ENCODE results near the gene PIEZO2. TPM values are rescaled to one million over a fixed set of nuclear protein-coding genes. Genes with fewer than 3 reads are reported as not detected.

Gene PIEZO2
- total RNA-seq, 1 experiment from 2014 or later: 10.7 TPM

DNA sequence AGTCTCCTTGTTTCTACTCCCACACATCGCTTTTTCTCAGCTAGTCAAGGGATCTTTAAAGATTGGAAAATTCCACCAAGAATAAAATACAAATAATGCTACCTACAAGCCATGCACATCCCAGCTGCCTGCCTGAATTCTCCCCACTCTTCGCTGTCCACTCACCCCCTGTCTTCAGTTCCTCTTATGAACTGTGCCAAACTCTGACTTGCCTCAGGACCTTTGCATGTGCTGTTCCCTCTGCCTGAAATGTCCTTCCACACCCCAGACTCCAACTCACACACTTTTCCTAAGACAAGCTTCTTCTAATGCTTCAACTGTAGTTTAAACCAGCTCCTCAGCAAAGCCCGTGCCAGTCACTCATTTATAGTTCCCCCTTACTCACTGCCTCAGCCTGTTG is 363.6 kb downstream of the PIEZO2 start:
- Mint-ChIP-seq H3K9me3 (no peaks in the 10 kb centered on the region), H3K4me1 (no peaks in the 10 kb centered on the region), H3K36me3 (no peaks in the 10 kb centered on the region), H3K27ac (no peak overlapping the region), H3K27me3 (ENCODE audit: low read depth) (no peaks in the 10 kb centered on the region), H3K4me3 (no peak overlapping the region)
- ATAC-seq (no peak), DNase-seq (ENCODE audit: low spot score) (no peak)
- ChIA-PET CTCF (interaction anchor here (1.1 to 1.6 kb wide), 3 partner anchors 9 to 525 kb away, joined by 4 read pairs; no protein-coding TSS in a partner anchor), POLR2A (no interaction called here)
- TF ChIP-seq, protein P1, sequence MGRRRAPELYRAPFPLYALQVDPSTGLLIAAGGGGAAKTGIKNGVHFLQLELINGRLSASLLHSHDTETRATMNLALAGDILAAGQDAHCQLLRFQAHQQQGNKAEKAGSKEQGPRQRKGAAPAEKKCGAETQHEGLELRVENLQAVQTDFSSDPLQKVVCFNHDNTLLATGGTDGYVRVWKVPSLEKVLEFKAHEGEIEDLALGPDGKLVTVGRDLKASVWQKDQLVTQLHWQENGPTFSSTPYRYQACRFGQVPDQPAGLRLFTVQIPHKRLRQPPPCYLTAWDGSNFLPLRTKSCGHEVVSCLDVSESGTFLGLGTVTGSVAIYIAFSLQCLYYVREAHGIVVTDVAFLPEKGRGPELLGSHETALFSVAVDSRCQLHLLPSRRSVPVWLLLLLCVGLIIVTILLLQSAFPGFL (CRISPR knock-in tag; IDR thresholded peaks at IDR 0.05; ENCODE audit: borderline replicate concordance): no peak
- no peak for TF ChIP-seq ETV6 (CRISPR knock-in tag; IDR thresholded peaks at IDR 0.05)
- TF ChIP-seq NFATC4 (CRISPR knock-in tag; IDR thresholded peaks at IDR 0.05): no peak
- TF ChIP-seq ATF1 (CRISPR knock-in tag; IDR thresholded peaks at IDR 0.05): no peak
- TF ChIP-seq, protein P2, sequence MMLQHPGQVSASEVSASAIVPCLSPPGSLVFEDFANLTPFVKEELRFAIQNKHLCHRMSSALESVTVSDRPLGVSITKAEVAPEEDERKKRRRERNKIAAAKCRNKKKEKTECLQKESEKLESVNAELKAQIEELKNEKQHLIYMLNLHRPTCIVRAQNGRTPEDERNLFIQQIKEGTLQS (CRISPR knock-in tag; conservative IDR thresholded peaks at IDR 0.05): no peak
- TF ChIP-seq, protein P3, sequence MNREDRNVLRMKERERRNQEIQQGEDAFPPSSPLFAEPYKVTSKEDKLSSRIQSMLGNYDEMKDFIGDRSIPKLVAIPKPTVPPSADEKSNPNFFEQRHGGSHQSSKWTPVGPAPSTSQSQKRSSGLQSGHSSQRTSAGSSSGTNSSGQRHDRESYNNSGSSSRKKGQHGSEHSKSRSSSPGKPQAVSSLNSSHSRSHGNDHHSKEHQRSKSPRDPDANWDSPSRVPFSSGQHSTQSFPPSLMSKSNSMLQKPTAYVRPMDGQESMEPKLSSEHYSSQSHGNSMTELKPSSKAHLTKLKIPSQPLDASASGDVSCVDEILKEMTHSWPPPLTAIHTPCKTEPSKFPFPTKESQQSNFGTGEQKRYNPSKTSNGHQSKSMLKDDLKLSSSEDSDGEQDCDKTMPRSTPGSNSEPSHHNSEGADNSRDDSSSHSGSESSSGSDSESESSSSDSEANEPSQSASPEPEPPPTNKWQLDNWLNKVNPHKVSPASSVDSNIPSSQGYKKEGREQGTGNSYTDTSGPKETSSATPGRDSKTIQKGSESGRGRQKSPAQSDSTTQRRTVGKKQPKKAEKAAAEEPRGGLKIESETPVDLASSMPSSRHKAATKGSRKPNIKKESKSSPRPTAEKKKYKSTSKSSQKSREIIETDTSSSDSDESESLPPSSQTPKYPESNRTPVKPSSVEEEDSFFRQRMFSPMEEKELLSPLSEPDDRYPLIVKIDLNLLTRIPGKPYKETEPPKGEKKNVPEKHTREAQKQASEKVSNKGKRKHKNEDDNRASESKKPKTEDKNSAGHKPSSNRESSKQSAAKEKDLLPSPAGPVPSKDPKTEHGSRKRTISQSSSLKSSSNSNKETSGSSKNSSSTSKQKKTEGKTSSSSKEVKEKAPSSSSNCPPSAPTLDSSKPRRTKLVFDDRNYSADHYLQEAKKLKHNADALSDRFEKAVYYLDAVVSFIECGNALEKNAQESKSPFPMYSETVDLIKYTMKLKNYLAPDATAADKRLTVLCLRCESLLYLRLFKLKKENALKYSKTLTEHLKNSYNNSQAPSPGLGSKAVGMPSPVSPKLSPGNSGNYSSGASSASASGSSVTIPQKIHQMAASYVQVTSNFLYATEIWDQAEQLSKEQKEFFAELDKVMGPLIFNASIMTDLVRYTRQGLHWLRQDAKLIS (CRISPR knock-in tag; IDR thresholded peaks at IDR 0.05; ENCODE audit: borderline replicate concordance): no peak
- TF ChIP-seq, protein P4, sequence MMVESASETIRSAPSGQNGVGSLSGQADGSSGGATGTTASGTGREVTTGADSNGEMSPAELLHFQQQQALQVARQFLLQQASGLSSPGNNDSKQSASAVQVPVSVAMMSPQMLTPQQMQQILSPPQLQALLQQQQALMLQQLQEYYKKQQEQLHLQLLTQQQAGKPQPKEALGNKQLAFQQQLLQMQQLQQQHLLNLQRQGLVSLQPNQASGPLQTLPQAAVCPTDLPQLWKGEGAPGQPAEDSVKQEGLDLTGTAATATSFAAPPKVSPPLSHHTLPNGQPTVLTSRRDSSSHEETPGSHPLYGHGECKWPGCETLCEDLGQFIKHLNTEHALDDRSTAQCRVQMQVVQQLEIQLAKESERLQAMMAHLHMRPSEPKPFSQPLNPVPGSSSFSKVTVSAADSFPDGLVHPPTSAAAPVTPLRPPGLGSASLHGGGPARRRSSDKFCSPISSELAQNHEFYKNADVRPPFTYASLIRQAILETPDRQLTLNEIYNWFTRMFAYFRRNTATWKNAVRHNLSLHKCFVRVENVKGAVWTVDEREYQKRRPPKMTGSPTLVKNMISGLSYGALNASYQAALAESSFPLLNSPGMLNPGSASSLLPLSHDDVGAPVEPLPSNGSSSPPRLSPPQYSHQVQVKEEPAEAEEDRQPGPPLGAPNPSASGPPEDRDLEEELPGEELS (CRISPR knock-in tag; IDR thresholded peaks at IDR 0.05): no peak
- TF ChIP-seq ZNF416 (CRISPR knock-in tag; IDR thresholded peaks at IDR 0.05): no peak
- TF ChIP-seq, protein P5, sequence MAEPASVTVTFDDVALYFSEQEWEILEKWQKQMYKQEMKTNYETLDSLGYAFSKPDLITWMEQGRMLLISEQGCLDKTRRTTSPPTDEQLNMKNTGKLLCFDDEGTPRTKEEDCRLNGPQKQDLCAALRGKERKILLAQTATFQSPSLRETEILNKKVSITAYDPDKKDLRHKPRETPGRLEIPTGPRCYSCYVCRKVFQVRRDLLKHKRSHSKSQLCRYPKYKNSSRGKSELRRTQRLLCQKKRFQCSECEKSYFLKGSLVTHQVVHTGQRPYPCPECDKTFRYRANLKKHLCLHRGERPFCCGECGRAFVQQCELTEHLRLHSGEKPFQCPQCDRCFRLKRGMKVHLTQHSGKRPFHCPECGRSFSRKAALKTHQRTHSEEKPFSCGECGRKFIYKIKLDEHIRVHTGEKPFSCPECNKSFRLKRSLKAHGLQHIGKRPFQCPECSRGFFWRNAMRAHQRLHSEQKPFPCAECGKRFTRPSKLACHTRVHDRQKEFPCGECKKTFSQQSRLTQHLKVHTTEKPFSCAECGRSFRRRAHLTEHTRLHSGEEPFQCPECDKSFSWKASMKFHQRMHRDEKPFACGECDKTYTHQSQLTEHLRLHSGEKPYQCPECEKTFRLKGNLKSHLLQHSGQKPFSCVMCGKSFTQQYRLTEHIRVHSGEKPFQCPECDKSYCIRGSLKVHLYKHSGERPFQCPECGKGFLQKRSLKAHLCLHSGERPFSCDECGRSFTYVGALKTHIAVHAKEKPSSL (CRISPR knock-in tag; conservative IDR thresholded peaks at IDR 0.05): no peak
- TF ChIP-seq TCF7 (CRISPR knock-in tag; IDR thresholded peaks at IDR 0.05; ENCODE audit: low read depth): no peak
- no peak for TF ChIP-seq GTF2I (CRISPR knock-in tag; conservative IDR thresholded peaks at IDR 0.05)
- TF ChIP-seq, protein P6, sequence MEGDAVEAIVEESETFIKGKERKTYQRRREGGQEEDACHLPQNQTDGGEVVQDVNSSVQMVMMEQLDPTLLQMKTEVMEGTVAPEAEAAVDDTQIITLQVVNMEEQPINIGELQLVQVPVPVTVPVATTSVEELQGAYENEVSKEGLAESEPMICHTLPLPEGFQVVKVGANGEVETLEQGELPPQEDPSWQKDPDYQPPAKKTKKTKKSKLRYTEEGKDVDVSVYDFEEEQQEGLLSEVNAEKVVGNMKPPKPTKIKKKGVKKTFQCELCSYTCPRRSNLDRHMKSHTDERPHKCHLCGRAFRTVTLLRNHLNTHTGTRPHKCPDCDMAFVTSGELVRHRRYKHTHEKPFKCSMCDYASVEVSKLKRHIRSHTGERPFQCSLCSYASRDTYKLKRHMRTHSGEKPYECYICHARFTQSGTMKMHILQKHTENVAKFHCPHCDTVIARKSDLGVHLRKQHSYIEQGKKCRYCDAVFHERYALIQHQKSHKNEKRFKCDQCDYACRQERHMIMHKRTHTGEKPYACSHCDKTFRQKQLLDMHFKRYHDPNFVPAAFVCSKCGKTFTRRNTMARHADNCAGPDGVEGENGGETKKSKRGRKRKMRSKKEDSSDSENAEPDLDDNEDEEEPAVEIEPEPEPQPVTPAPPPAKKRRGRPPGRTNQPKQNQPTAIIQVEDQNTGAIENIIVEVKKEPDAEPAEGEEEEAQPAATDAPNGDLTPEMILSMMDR (IDR thresholded peaks at IDR 0.05): no peak
- TF ChIP-seq, protein P7, sequence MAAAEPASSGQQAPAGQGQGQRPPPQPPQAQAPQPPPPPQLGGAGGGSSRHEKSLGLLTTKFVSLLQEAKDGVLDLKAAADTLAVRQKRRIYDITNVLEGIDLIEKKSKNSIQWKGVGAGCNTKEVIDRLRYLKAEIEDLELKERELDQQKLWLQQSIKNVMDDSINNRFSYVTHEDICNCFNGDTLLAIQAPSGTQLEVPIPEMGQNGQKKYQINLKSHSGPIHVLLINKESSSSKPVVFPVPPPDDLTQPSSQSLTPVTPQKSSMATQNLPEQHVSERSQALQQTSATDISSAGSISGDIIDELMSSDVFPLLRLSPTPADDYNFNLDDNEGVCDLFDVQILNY (CRISPR knock-in tag; IDR thresholded peaks at IDR 0.05): no peak
